ENCODE data around the gene SLC24A3. TPM values are rescaled to one million over a fixed set of nuclear protein-coding genes. Genes with fewer than 3 reads are reported as not detected.

The SLC24A3 gene
- total RNA-seq, 6 donors from 2014 or later, result 6.3 to 10.8 (median 9.3) TPM

DNA sequence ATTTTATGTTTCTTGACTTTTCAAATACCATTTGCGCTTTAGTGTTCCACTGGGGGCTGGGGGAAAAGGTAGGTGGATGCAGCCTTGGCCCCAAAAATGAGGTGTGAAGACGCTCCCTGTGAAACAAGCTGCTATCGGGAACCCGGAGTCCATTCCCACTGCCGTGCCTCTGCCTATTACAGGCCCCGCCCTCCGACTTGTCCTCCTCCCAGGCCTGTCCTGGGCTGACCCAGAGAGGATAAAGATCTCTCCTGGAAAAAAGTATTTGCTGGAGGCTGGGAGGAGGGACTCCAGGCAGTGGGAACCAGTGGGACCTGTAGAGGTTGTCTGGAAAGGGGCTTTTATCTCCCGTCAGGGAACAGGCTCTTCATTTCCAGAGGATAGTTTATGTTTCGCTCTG lies 215.0 kb downstream of the SLC24A3 start:
- DNase-seq, result peak in 1 of 2 donors; percentile 67

DNA sequence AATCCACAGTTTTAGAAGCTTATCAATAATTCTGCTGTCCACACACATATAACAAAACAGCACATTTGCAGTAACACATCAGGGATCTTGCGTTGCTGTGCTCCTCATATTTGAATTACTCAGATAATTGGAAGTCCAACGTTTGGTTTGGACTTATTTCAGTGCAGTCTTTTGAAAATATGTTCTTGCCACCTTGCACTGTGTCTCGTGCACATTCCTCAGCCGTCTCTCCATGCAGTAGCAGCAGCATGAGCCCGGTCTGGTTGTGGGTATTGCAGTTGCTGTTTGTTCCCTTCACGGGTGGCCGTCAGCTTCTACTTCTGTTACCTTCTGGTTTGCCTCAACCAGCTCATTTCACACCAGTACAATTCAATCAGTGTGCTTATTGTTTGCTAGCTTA lies 215.5 kb downstream of the SLC24A3 start:
- H3K27ac ChIP-seq, result peak overlapping the region in 1 of 4 donors; percentile 36

More for the DNA sequence above, 215.0 kb downstream of the SLC24A3 start:
- H3K9me3 ChIP-seq, result no peaks in the 10 kb centered on the region
- no peaks in the 10 kb centered on the region for H3K27me3 ChIP-seq
- WGBS, 2 donors, result 51 to 55% methylated on average over 9 of the region's 9 CpGs
- H3K4me3 ChIP-seq, result no peak overlapping the region
- H3K27ac ChIP-seq, result peak overlapping the region in 1 of 4 donors; percentile 36
- no peaks in the 10 kb centered on the region for H3K36me3 ChIP-seq
- H3K4me1 ChIP-seq, result peaks cover 0 to 16% (median 7%) of the 10 kb centered on the region in 4 donors
- TF ChIP-seq, protein P1, sequence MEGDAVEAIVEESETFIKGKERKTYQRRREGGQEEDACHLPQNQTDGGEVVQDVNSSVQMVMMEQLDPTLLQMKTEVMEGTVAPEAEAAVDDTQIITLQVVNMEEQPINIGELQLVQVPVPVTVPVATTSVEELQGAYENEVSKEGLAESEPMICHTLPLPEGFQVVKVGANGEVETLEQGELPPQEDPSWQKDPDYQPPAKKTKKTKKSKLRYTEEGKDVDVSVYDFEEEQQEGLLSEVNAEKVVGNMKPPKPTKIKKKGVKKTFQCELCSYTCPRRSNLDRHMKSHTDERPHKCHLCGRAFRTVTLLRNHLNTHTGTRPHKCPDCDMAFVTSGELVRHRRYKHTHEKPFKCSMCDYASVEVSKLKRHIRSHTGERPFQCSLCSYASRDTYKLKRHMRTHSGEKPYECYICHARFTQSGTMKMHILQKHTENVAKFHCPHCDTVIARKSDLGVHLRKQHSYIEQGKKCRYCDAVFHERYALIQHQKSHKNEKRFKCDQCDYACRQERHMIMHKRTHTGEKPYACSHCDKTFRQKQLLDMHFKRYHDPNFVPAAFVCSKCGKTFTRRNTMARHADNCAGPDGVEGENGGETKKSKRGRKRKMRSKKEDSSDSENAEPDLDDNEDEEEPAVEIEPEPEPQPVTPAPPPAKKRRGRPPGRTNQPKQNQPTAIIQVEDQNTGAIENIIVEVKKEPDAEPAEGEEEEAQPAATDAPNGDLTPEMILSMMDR (IDR thresholded peaks at IDR 0.05), result no peak
- TF ChIP-seq POLR2A (IDR thresholded peaks at IDR 0.05), result no peak
- peak; percentile 12 to 40 for ATAC-seq (ENCODE audit: low FRiP score in 2 of 2)

DNA sequence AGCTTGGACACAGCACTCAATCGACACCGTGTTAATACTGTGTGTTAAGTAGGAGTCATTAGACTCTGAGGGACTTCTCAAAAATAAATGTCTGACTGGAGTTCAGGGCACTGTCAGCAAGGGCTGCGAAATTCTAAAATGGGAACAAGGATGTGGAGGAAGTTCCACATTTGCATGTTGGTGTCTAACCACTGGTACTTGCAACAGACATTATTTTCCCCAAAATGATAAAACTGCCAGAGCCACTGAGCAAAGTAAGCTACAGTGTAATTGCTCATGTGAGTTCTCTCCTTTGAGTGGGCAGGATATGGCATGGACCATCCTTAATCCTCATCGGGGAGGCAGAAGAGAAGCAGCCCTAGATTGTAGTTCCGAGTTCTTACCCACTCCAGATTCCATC lies 215.9 kb downstream of the SLC24A3 start:
- Histone ChIP-seq H3K36me3 (no peaks in the 10 kb centered on the region), H3K27ac (peak overlapping the region in 1 of 4 donors; percentile 36), H3K27me3 (no peaks in the 10 kb centered on the region), H3K4me3 (no peak overlapping the region), H3K9me3 (no peaks in the 10 kb centered on the region), H3K4me1 (peaks cover 0 to 16% (median 7%) of the 10 kb centered on the region in 4 donors)
- no peak for DNase-seq
- whole genome bisulfite sequencing, 2 donors, result 37 to 66% methylated on average over 5 of the region's 5 CpGs
- peak in 1 of 2 donors; percentile 45 for ATAC-seq (ENCODE audit: low FRiP score in 2 of 2)
- TF ChIP-seq, protein P1 (IDR thresholded peaks at IDR 0.05), result no peak
- TF ChIP-seq POLR2AphosphoS5 (IDR thresholded peaks at IDR 0.05), result no peak
- TF ChIP-seq POLR2A (IDR thresholded peaks at IDR 0.05), result no peak
- no peak for TF ChIP-seq EP300 (IDR thresholded peaks at IDR 0.05)

More for the DNA sequence above, 215.5 kb downstream of the SLC24A3 start:
- Histone ChIP-seq H3K36me3 (no peaks in the 10 kb centered on the region), H3K9me3 (no peaks in the 10 kb centered on the region), H3K27me3 (no peaks in the 10 kb centered on the region), H3K4me3 (no peak overlapping the region), H3K4me1 (peaks cover 0 to 16% (median 7%) of the 10 kb centered on the region in 4 donors)
- DNase-seq (peak in 1 of 2 donors; percentile 29), ATAC-seq (ENCODE audit: low FRiP score in 2 of 2) (peak in 1 of 2 donors; percentile 17)
- no peak for TF ChIP-seq EP300 (IDR thresholded peaks at IDR 0.05)
- no peak for TF ChIP-seq POLR2AphosphoS5 (IDR thresholded peaks at IDR 0.05)
- TF ChIP-seq, protein P1 (IDR thresholded peaks at IDR 0.05), result no peak
- TF ChIP-seq POLR2A (IDR thresholded peaks at IDR 0.05), result no peak
- 27 to 40% methylated on average over 7 of the region's 7 CpGs for WGBS, 2 donors

DNA sequence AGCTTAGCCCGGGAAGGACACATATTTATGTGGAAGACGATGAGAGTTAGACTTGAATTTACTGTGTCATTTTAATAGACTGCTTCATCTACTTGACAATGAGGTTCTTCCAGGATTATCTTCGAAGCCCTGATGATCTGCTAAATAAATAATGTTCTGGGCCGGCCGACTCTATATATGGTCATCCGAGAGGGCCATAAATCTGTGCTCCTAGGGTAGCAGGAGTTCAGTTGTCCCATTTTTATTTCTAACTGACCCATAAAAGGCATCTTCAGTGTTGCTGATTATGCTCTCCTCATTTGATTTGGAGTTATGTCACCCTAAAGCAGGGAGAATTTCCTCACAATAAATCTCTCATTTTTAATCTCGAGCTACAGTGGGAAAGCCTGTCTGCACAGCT lies 217.1 kb downstream of the SLC24A3 start:
- ATAC-seq (ENCODE audit: low FRiP score in 2 of 2) (no peak), DNase-seq (no peak)
- no peak overlapping the region for H3K4me3 ChIP-seq
- H3K27me3 ChIP-seq, result no peaks in the 10 kb centered on the region
- TF ChIP-seq POLR2AphosphoS5 (IDR thresholded peaks at IDR 0.05) (no peak), EP300 (IDR thresholded peaks at IDR 0.05) (no peak), POLR2A (IDR thresholded peaks at IDR 0.05) (no peak)
- TF ChIP-seq, protein P1 (IDR thresholded peaks at IDR 0.05), result no peak
- no peaks in the 10 kb centered on the region for H3K9me3 ChIP-seq
- WGBS, 2 donors, result 79 to 81% methylated on average over 7 of the region's 7 CpGs
- H3K36me3 ChIP-seq, result no peaks in the 10 kb centered on the region
- H3K4me1 ChIP-seq, result peaks cover 0 to 16% (median 7%) of the 10 kb centered on the region in 4 donors
- no peak overlapping the region for H3K27ac ChIP-seq

DNA sequence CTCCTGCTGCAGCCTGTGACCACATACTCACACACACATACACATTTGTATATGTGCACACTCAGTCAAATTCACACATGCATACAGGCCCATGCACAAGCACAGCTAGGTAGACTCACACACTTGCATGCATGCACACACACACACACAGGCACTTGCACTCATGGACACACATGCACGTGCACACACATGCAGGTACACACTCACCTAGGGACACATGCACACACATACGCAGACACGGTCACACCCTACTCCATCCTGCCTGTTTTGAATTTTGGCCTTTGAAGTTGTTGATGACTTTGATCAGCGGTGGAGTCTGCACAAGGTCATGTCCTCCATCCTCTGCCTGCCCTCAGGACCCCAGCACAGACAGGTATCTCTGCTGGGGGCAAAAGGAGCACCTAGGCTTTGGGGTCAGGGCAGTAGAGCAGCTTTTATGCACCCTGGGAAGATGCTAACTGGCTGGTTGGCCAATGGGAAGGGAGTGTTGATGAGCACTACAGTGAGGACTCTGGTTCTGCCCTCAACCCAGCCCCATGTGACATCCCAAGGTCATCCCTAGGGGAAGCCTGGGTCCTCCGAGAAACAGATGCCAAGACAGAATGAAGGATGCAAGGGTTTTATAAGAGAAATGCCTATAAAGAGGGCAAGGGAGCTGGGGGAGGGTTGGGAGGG lies 218.3 kb downstream of the SLC24A3 start:
- Histone ChIP-seq H3K27ac (no peak overlapping the region), H3K36me3 (no peaks in the 10 kb centered on the region), H3K9me3 (no peaks in the 10 kb centered on the region), H3K27me3 (no peaks in the 10 kb centered on the region), H3K4me1 (peaks cover 0 to 16% (median 7%) of the 10 kb centered on the region in 4 donors), H3K4me3 (no peak overlapping the region)
- ATAC-seq (ENCODE audit: low FRiP score in 2 of 2) (no peak), DNase-seq (no peak)
- WGBS, 2 donors, result 73 to 87% methylated on average over 5 of the region's 5 CpGs
- no peak for TF ChIP-seq POLR2A (IDR thresholded peaks at IDR 0.05)
- no peak for TF ChIP-seq POLR2AphosphoS5 (IDR thresholded peaks at IDR 0.05)
- TF ChIP-seq, protein P1 (IDR thresholded peaks at IDR 0.05), result no peak
- TF ChIP-seq EP300 (IDR thresholded peaks at IDR 0.05), result no peak

Measured in upper lobe of left lung (tissue), 6 donors.